Uterus (tissue), 4 donors: ENCODE measurements around the gene LRRC3. TPM values are rescaled to one million over a fixed set of nuclear protein-coding genes. Genes with fewer than 3 reads are reported as not detected.

Experiments
- DNase-seq, 2 donors: peaks; one replicate each; pipeline ENCODE4 v3.0.0-alpha.2; 2019 to 2020
- H3K27ac ChIP-seq, 2 donors: fragments of 200-600 bp; sonication (generic); 1 replicate in 1 of 2; 2 replicates in 1 of 2; pipeline ENCODE4 v1.5.1; 2016 to 2018
- H3K27me3 ChIP-seq, 2 donors: fragments of 200-600 bp; sonication (generic); one replicate each; pipeline ENCODE4 v1.5.1; 2018 to 2019; ENCODE audit warnings: control low read depth in 1 of 2
- H3K36me3 ChIP-seq, 2 donors: fragments of 200-600 bp; sonication (generic); one replicate each; pipeline ENCODE4 v1.5.1; 2019; ENCODE audit warnings: control low read depth in 1 of 2
- H3K4me1 ChIP-seq, 2 donors: fragments of 200-600 bp; sonication (generic); one replicate each; pipeline ENCODE4 v1.5.1; 2018 to 2019; ENCODE audit warnings: control low read depth in 1 of 2
- H3K4me3 ChIP-seq, 2 donors: fragments of 200-600 bp; sonication (generic); 1 replicate in 1 of 2; 2 replicates in 1 of 2; pipeline ENCODE4 v1.5.1; 2018 to 2019; ENCODE audit warnings: mild to moderate bottlenecking in 1 of 2
- H3K9me3 ChIP-seq, 2 donors: fragments of 200-600 bp; sonication (generic); one replicate each; pipeline ENCODE4 v1.5.1; 2019; ENCODE audit warnings: control low read depth in 1 of 2
- CTCF ChIP-seq, 4 experiments: fragments of 200-600 bp in 2 of 4; fragments of 450-650 bp in 2 of 4; sonication (generic) in 2 of 4; IDR thresholded peaks; one replicate each; pipeline ENCODE4 v1.5.1; 2016 to 2019; ENCODE audit warnings: antibody characterized with exemption in 4 of 4, mild to moderate bottlenecking in 2 of 4, moderate library complexity in 1 of 4
- POLR2A ChIP-seq, 2 donors: fragments of 450-650 bp; IDR thresholded peaks; one replicate each; pipeline ENCODE4 v1.6.1; 2016; ENCODE audit warnings: antibody characterized with exemption in 2 of 2, mild to moderate bottlenecking in 1 of 2, moderate library complexity in 1 of 2
- intact Hi-C: fragments of 100-400 bp; cut with DNase I; formaldehyde crosslinking; loops from one replicate; pipeline ENCODE4 v1.15.1; 2023; ENCODE audit warnings: low total_unique reads
- total RNA-seq, 4 donors: library from RNA; depleted of rRNA in 3 of 4; stranded (reverse); fragments of >200 nt in 3 of 4; gene quantifications; one replicate each; pipeline versions ENCODE4 v1.1.0 to v1.2.4, GENCODE V29; 2014 to 2023
- donor health status: DM: yes; HTN: yes; CAD: no.

Gene LRRC3
- total RNA-seq, 4 donors from 2014 or later: under 0.01 to 2.3 (median 2.3) TPM; not detected in 1

GRCh38 chr21:44461005-44461404, 5.7 kb downstream of the LRRC3 start:
- no peak for DNase-seq
- intact Hi-C loops: no loop called here

GRCh38 chr21:44461464-44462001, 6.2 kb downstream of the LRRC3 start:
- H3K27ac ChIP-seq: no peak overlapping the region
- TF ChIP-seq CTCF (IDR thresholded peaks at IDR 0.05) (no peak), POLR2A (IDR thresholded peaks at IDR 0.05) (no peak)
- no peaks in the 10 kb centered on the region for H3K36me3 ChIP-seq
- H3K9me3 ChIP-seq: no peaks in the 10 kb centered on the region
- no peak overlapping the region for H3K4me3 ChIP-seq
- H3K4me1 ChIP-seq: no peaks in the 10 kb centered on the region
- no peak for DNase-seq
- H3K27me3 ChIP-seq: no peaks in the 10 kb centered on the region
- intact Hi-C loops: no loop called here

More at GRCh38 chr21:44461005-44461404, 5.7 kb downstream of the LRRC3 start:
- Histone ChIP-seq H3K4me3 (no peak overlapping the region), H3K9me3 (no peaks in the 10 kb centered on the region), H3K27ac (no peak overlapping the region), H3K27me3 (no peaks in the 10 kb centered on the region), H3K4me1 (peaks cover 0 to under 1% of the 10 kb centered on the region in 2 donors), H3K36me3 (no peaks in the 10 kb centered on the region)
- TF ChIP-seq CTCF (IDR thresholded peaks at IDR 0.05): no peak
- TF ChIP-seq POLR2A (IDR thresholded peaks at IDR 0.05): no peak

- Histone ChIP-seq H3K27me3 (no peaks in the 10 kb centered on the region), H3K4me3 (no peak overlapping the region), H3K27ac (no peak overlapping the region), H3K36me3 (no peaks in the 10 kb centered on the region), H3K9me3 (no peaks in the 10 kb centered on the region), H3K4me1 (no peaks in the 10 kb centered on the region)
- TF ChIP-seq CTCF (IDR thresholded peaks at IDR 0.05) (no peak), POLR2A (IDR thresholded peaks at IDR 0.05) (no peak)
- no peak for DNase-seq
- intact Hi-C loops: no loop called here
Observed at GRCh38 chr21:44462086-44462833, 7.0 kb downstream of the LRRC3 start.

GRCh38 chr21:44462834-44463200, 7.5 kb downstream of the LRRC3 start:
- Histone ChIP-seq H3K36me3 (no peaks in the 10 kb centered on the region), H3K9me3 (no peaks in the 10 kb centered on the region), H3K27ac (no peak overlapping the region), H3K27me3 (no peaks in the 10 kb centered on the region), H3K4me3 (no peak overlapping the region), H3K4me1 (no peaks in the 10 kb centered on the region)
- no peak for DNase-seq
- no peak for TF ChIP-seq POLR2A (IDR thresholded peaks at IDR 0.05)
- TF ChIP-seq CTCF (IDR thresholded peaks at IDR 0.05): no peak
- intact Hi-C loops: no loop called here

- TF ChIP-seq POLR2A (IDR thresholded peaks at IDR 0.05) (no peak), CTCF (IDR thresholded peaks at IDR 0.05) (no peak)
- no peak overlapping the region for H3K27ac ChIP-seq
- H3K4me1 ChIP-seq: no peaks in the 10 kb centered on the region
- intact Hi-C loops: no loop called here
- H3K9me3 ChIP-seq: no peaks in the 10 kb centered on the region
- DNase-seq: peak in 1 of 2 donors; percentile 39
- no peak overlapping the region for H3K4me3 ChIP-seq
- H3K27me3 ChIP-seq: no peaks in the 10 kb centered on the region
- no peaks in the 10 kb centered on the region for H3K36me3 ChIP-seq
Observed at GRCh38 chr21:44463724-44464123, 8.4 kb downstream of the LRRC3 start.
